HG02642 (cell line): ENCODE measurements around the gene PRSS27.
A peak's percentile ranks its signal among the peaks of the same experiment; 100 is the strongest.
"Not testable (repeated sequence)": the region's sequence is repeated elsewhere in the genome, so short reads cannot be mapped to it uniquely, and the experiment has no call there.

Source experiments
- ATAC-seq: cut with Tn5 transposase; IDR thresholded peaks from one replicate; pipeline ENCODE4 v1.9.1; 2021; ENCODE audit warnings: mild to moderate bottlenecking; ENCODE audit not compliant: unreplicated experiment, poor library complexity

The PRSS27 gene

DNA sequence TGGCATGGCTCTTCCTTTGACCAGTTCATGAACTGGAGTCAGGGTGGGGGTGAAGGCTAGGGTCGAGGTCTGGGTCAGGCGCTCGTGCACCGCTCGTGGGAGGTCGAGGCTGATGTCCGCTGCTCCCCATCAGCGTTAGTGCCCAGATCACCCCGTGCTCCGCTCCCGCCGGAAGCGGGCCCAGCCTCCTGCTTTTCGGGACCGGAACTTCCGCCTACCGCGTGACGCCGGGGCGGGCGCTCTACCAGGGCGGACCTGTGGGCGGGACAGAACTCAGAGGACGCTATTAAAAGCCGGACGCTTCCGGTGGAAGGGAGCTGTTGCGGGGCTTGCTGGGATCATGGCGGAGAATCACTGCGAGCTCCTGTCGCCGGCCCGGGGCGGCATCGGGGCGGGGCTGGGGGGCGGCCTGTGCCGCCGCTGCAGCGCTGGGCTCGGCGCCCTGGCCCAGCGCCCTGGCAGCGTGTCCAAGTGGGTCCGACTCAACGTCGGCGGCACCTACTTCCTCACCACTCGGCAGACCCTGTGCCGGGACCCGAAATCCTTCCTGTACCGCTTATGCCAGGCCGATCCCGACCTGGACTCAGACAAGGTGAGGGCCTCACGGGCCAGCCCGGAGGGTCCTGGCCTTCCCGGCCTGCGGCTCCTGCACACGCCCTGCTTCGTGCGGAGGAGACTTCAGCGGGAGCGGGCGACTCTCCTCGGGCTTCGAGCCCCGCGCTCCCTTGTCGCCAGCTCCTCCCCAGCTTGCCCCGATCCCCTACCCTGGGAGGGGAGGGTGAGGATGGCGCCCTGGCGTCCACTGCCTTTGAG lies 37.6 kb downstream of the PRSS27 start, which contains the start of gene KCTD5:
Gene KCTD5, plus strand, starts transcription at position 315 of the 813 bp plus-strand sequence. Its CDS starts 26 bp downstream, at position 341.
- peak; percentile 73 for ATAC-seq

- ATAC-seq, result not testable (repeated sequence)
These were observed 39.7 kb downstream of the PRSS27 start for GRCh38 chr16:2680360-2680759.

- not testable (repeated sequence) for ATAC-seq
These were observed 40.1 kb downstream of the PRSS27 start for GRCh38 chr16:2679902-2680301.

DNA sequence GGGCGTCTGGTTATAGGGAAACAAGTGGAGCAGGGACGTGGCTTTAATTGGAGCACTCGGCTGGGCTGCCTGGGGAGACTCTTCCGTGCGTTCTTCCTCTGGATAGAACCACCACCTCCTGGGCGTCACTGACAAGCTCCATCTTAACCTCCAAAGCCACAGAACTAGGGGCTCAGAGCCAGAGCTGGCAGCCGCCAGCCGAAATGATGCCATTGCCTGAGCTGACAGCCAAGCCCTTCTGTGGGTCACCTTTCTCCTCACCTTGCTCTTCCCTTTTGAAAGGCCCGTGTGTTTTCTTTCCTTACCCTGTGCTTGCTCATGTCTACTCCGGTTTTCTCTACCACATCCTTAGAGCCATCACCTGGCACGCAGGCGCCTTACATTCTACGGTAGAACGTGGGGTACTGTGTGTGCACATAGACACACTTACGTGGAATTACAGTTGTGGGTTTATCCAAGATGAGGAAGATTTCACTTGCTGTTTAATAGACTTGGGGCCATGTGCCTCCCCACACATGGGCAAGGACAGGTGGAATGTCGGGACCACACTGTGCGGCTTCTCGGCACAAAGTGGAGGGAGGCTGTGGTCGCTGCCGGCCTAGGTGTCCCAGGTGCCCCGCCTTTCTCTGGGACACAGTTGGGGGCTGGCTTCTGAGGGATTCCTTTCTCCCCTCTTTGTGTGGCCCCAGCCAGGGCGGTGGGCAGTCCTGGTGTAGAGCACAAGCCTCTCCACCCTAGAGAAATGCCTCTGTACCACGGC lies 41.6 kb downstream of the PRSS27 start:
- ATAC-seq, result not testable (repeated sequence)

- not testable (repeated sequence) for ATAC-seq
These were observed 43.1 kb downstream of the PRSS27 start for GRCh38 chr16:2676937-2677336.

GRCh38 chr16:2675714-2676113 lies 44.3 kb downstream of the PRSS27 start:
- ATAC-seq, result no peak

GRCh38 chr16:2675021-2675420 lies 45.0 kb downstream of the PRSS27 start:
- no peak for ATAC-seq

DNA sequence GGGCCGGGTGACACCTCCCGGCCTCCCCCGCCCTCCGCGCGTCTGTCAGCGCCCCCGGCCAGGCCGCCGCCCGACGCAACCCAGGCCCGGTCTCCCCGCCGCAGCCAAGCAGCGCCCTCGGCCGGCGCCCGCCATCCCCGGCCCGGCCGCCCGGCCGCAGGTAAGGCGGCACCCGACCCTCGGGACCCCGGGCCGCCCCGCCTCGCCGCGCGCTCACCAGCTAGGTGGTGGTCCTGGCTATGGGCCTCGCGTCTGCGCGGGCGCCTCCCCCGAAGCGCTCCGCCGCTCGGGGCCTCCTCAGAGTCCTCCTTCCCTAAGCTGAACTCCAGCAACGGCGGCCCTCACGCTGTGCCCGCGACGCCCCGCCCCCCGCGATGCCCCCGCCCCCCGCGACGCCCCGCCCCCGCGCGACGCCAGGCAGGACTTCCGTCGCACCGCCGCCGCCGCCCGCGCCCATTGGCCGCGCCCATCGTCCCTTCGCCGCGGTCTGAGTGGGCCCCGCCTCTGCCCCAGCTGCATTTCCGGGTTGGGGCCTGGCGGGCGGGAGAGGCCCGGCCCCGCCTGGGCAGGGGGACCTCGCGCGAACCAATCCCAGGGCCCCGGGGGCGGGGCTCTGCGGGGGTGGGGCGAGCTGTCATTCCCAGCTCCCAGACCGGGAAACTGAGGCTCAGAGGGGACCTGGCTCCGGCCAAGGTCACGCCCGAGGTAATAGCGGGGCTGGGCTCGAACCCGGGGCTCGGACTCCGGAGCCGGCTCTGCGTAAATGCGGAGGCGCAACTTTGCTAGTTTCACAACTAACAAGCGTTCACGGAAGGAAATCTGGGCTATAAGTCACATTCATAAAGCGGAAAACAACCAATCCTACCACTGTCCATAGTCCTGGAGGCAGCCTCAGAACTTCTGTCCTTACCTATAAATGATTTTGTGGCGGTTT lies 46.7 kb downstream of the PRSS27 start:
- ATAC-seq, result peak; percentile 93

- no peak for ATAC-seq
These were observed 48.3 kb downstream of the PRSS27 start for GRCh38 chr16:2671741-2672140.

- ATAC-seq, result not testable (repeated sequence)
These were observed 48.8 kb downstream of the PRSS27 start for GRCh38 chr16:2671193-2671592.

DNA sequence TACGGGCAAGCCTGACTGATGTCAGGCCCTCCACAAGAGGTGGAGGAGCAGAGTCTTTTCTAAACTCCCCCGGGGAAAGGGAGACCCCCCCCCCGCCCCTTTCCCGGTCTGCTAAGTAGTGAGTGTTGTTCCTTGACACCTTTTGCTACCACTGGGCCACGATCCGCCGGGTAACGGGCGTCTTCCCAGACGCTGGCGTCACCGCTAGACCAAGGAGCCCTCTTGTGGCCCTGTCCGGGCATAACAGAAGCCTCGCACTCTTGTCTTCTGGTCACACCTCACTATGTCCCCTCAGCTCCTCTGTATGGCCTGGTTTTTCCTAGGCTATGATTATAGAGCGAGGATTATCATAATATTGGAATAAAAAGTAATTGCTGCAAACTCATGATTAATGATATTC lies 50.0 kb downstream of the PRSS27 start:
- ATAC-seq, result not testable (repeated sequence)

DNA sequence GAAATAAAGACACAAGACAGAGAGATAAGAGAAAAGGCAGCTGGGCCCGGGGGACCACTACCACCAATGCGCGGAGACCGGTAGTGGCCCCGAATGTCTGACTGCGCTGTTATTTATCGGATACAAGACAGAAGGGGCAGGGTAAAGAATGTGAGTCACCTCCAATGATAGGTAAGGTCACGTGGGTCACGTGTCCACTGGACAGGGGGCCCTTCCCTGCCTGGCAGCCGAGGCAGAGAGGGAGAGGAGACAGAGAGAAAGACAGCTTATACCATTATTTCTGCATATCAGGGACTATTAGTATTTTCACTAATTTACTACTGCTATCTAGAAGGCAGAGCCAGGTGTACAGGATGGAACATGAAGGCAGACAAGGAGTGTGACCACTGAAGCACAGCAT lies 50.4 kb downstream of the PRSS27 start:
- not testable (repeated sequence) for ATAC-seq

- ATAC-seq, result not testable (repeated sequence)
These were observed 53.4 kb downstream of the PRSS27 start for GRCh38 chr16:2666671-2667070.

DNA sequence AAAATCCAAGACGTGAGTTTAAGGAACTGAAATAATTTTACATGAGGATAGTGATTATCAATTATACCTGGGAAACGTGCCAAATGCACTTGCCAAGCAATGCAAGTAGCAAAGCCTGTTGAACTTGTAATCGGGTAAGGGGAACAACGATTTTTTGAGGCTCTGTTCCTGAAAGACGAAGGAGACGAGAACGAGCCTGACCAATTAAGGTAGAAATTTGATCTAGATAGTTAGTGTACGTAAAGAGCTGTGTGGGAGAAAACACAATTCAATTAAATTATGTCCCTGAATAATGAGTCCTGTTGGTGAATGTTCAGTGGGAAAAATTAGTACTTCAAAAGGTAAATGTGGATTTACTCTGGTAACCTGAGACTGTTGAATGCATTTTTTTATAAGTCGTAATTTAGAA lies 55.4 kb downstream of the PRSS27 start:
- no peak for ATAC-seq

GRCh38 chr16:2663553-2664546 lies 56.2 kb downstream of the PRSS27 start:
- no peak for ATAC-seq
